Tibial nerve (tissue), 4 donors: ENCODE results near the gene DHTKD1. TPM values are rescaled to one million over a fixed set of nuclear protein-coding genes. Genes with fewer than 3 reads are reported as not detected.
"Not testable (repeated sequence)": the region's sequence is repeated elsewhere in the genome, so short reads cannot be mapped to it uniquely, and the experiment has no call there.

Experiments
- DNase-seq, 2 donors: peaks; one replicate each; pipeline ENCODE4 v3.0.0-alpha.2; 2019; ENCODE audit warnings: low spot score in 2 of 2
- H3K27ac ChIP-seq, 4 donors: fragments of 200-600 bp; sonication (generic) in 3 of 4; one replicate each; pipeline ENCODE4 v1.5.1; 2017 to 2019; ENCODE audit warnings: mild to moderate bottlenecking in 1 of 4
- H3K27me3 ChIP-seq, 2 donors: fragments of 200-600 bp; sonication (generic) in 1 of 2; one replicate each; pipeline versions ENCODE4 v1.5.1 to v1.6.0; 2017 to 2019
- H3K36me3 ChIP-seq, 3 donors: fragments of 200-600 bp; sonication (generic); one replicate each; pipeline ENCODE4 v1.5.1; 2018 to 2019
- H3K4me1 ChIP-seq, 4 donors: fragments of 200-600 bp; sonication (generic) in 3 of 4; one replicate each; pipeline ENCODE4 v1.5.1; 2017 to 2019
- H3K4me3 ChIP-seq, 4 donors: fragments of 200-600 bp; sonication (generic) in 3 of 4; one replicate each; pipeline ENCODE4 v1.5.1; 2017 to 2019; ENCODE audit warnings: mild to moderate bottlenecking in 1 of 4, moderate library complexity in 1 of 4
- H3K9me3 ChIP-seq, 4 donors: fragments of 200-600 bp; sonication (generic) in 3 of 4; one replicate each; pipeline ENCODE4 v1.5.1; 2017 to 2019
- CTCF ChIP-seq, 5 experiments: fragments of 200-600 bp in 3 of 5; fragments of 450-650 bp in 2 of 5; sonication (generic) in 3 of 5; IDR thresholded peaks; one replicate each; pipeline ENCODE4 v1.5.1; 2016 to 2019; ENCODE audit warnings: antibody characterized with exemption in 5 of 5, mild to moderate bottlenecking in 3 of 5, moderate library complexity in 2 of 5
- EP300 ChIP-seq, 2 donors: sonication (generic); formaldehyde crosslinking; IDR thresholded peaks; one replicate each; pipeline ENCODE4 v1.6.1; 2017; ENCODE audit warnings: antibody characterized with exemption in 2 of 2, mild to moderate bottlenecking in 1 of 2
- POLR2A ChIP-seq, 2 donors: fragments of 450-650 bp; IDR thresholded peaks; one replicate each; pipeline ENCODE4 v1.6.1; 2017; ENCODE audit warnings: antibody characterized with exemption in 2 of 2, mild to moderate bottlenecking in 2 of 2, moderate library complexity in 2 of 2
- WGBS, 2 donors: methylation state at CpG; one replicate each; pipeline ENCODE4 v1.1.5; 2018; 5-methylcytosine and 5-hydroxymethylcytosine counted together
- small RNA-seq: library from RNA; depleted of rRNA; stranded (forward); fragments of <200 nt; gene quantifications from one replicate; pipeline ENCODE3, GENCODE V24; 2016
- total RNA-seq, 4 donors: library from RNA; depleted of rRNA; stranded (reverse); fragments of >200 nt; gene quantifications; one replicate each; pipeline ENCODE4 v1.1.0, GENCODE V29; 2016

Gene DHTKD1
- total RNA-seq, 4 donors from 2014 or later = 20.1 to 42.8 (median 29.1) TPM

DNA sequence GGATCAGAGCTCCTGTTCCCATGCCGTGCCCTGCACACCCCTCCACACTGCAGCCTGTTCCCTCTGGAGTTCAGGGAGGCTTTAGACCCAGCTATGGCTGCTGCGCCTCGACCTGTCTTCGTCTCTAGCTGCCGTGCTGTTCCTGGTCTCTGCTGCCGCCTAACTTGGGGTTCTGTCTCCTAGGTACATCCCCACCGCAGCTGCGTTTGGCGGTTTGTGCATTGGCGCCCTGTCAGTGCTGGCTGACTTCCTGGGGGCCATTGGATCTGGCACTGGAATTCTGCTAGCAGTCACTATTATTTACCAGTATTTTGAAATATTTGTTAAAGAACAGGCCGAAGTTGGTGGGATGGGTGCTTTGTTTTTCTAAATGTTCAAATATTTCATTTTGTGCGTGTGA is 95.3 kb downstream of the DHTKD1 start:
- H3K9me3 ChIP-seq = no peaks in the 10 kb centered on the region
- H3K27me3 ChIP-seq = no peaks in the 10 kb centered on the region
- H3K27ac ChIP-seq = peak overlapping the region; percentile 37 to 78 (median 62)
- no peak overlapping the region for H3K4me3 ChIP-seq
- H3K4me1 ChIP-seq = peaks cover 0 to 26% (median 11%) of the 10 kb centered on the region in 4 donors
- peaks cover 0 to 76% (median 0%) of the 10 kb centered on the region in 3 donors for H3K36me3 ChIP-seq
- TF ChIP-seq POLR2A (IDR thresholded peaks at IDR 0.05) (no peak), CTCF (IDR thresholded peaks at IDR 0.05) (no peak), EP300 (IDR thresholded peaks at IDR 0.05) (no peak)
- no peak for DNase-seq
- 82 to 89% methylated on average over 11 of the region's 12 CpGs for WGBS, 2 donors

DNA sequence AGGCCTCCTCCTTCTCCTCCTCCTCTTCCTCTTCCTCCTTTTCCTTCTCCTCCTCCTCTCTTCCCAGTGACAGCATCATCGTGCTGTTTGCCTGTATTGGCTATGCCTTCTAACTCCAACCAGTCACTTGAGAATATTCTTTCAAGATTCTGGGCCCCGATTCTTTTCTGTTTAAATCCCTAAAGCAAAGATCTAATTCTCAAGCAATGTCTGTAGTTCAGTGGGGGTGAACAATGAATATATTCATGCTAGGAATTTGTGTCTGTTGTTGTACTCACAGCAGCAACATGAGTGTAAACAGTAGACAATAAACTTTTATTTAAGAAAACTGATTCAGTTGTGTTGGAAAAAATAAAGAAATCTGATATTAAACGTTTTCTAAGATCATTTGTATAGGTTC is 96.3 kb downstream of the DHTKD1 start:
- no peak for DNase-seq
- WGBS, 2 donors = 26 to 32% methylated on average over 3 of the region's 3 CpGs
- H3K4me3 ChIP-seq = no peak overlapping the region
- no peaks in the 10 kb centered on the region for H3K9me3 ChIP-seq
- H3K36me3 ChIP-seq = peaks cover 0 to 79% (median 9%) of the 10 kb centered on the region in 3 donors
- no peaks in the 10 kb centered on the region for H3K27me3 ChIP-seq
- peaks cover 0 to 26% (median 11%) of the 10 kb centered on the region in 4 donors for H3K4me1 ChIP-seq
- peak overlapping the region; percentile 37 to 78 (median 62) for H3K27ac ChIP-seq
- TF ChIP-seq EP300 (IDR thresholded peaks at IDR 0.05) (no peak), CTCF (IDR thresholded peaks at IDR 0.05) (no peak), POLR2A (IDR thresholded peaks at IDR 0.05) (no peak)

DNA sequence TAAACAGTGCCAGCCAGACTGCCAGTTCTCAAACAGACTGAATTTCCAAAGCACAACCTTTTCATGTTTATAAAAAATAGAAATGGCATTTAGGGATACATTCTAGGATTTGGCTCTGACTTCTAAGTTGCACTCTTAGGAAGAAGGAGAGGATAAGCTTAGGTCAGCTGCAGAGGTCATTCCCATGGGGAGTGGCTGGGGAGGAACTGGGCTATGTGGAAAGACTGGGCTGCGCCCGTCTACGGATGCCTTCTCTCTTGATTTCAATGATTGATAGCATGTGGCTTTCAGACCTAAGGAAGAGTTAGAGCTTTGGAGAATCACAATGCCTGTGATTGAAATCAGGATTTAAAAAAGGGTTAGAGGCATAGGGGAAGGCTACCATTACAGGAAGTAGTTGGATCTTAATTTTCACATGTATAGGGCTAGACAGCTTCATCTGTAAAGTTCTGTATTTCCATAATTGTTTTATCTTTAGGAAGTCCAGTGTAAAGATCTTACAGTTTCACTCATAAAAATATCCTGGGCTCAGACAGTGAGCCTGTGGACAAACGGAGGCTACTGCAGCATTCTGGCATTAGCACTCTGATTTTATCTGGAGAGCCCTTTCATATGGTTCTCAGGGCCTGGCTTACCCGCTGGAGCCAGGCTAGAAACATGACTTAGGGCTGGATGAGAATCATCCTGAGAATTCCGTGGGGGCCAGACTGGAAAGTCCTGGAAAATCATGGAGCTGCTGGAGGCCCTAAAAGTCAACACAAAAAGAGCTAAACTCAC is 97.4 kb downstream of the DHTKD1 start:
- H3K36me3 ChIP-seq = peaks cover 0 to 81% (median 9%) of the 10 kb centered on the region in 3 donors
- TF ChIP-seq POLR2A (IDR thresholded peaks at IDR 0.05) (no peak), CTCF (IDR thresholded peaks at IDR 0.05) (no peak), EP300 (IDR thresholded peaks at IDR 0.05) (no peak)
- H3K27me3 ChIP-seq = no peaks in the 10 kb centered on the region
- no peak overlapping the region for H3K4me3 ChIP-seq
- no peak for DNase-seq
- H3K4me1 ChIP-seq = peaks cover 0 to 26% (median 11%) of the 10 kb centered on the region in 4 donors
- peak overlapping the region; percentile 4 to 78 (median 56) for H3K27ac ChIP-seq
- WGBS, 2 donors = 52 to 56% methylated on average over 6 of the region's 6 CpGs
- no peaks in the 10 kb centered on the region for H3K9me3 ChIP-seq

DNA sequence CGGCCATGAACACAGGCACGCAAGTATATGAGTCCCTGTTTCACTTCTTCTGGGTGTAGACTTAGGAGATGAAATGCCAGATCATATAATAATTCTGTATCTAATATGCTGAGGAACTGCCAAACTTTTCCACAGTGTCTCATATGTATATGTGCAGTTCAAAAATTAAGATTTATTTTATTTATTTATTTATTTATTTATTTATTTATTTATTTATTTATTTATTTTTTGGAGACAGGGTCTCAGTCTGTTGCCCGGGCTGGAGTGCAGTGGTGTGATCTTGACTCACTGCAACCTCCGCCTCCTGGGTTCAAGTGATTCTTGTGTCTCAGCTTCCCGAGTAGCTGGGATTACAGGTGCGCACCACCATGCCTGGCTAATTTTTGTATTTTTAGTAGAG is 102.8 kb downstream of the DHTKD1 start:
- peaks cover 2 to 99% (median 29%) of the 10 kb centered on the region in 3 donors for H3K36me3 ChIP-seq

More for the DNA sequence above, 102.8 kb downstream of the DHTKD1 start:
- not testable (repeated sequence) for H3K27me3 ChIP-seq, DNase-seq, H3K4me1 ChIP-seq, H3K9me3 ChIP-seq, H3K27ac ChIP-seq, H3K4me3 ChIP-seq
- WGBS, 2 donors = 96 to 97% methylated on average over 6 of the region's 6 CpGs

Small RNAs within 50 kb of the gene (small RNA-seq; reads per million reads assigned to genes)
- not detected for gene MIR548AK
- not detected for gene RNU6-88P

Other genes starting within 250 kb of the DHTKD1 start
- gene PROSER2, start 245.6 kb upstream of the DHTKD1 start, total RNA-seq = 10 to 100 TPM; 71.1 to 98.4 (median 75.6) TPM
- 10 to 100 TPM; 23.7 to 27.3 (median 24.7) TPM for gene UPF2, start 26.1 kb upstream of the DHTKD1 start, total RNA-seq
- gene SEC61A2, start 60.7 kb downstream of the DHTKD1 start, total RNA-seq = 10 to 100 TPM in 3 of 4 donors, 1 to 10 TPM in 1; 9.0 to 12.7 (median 10.9) TPM
- 10 to 100 TPM; 23.4 to 50.7 (median 41.9) TPM for gene NUDT5, start 126.9 kb downstream of the DHTKD1 start, total RNA-seq
- 10 to 100 TPM; 32.7 to 80.0 (median 37.7) TPM for gene CDC123, start 127.2 kb downstream of the DHTKD1 start, total RNA-seq